HEK293 (cell line): ENCODE data around the gene HOXA10.
A peak's percentile ranks its signal among the peaks of the same experiment; 100 is the strongest.

Experiments
- BCL11B ChIP-seq: fragments of 450-650 bp; formaldehyde crosslinking; IDR thresholded peaks from 2 replicates; pipeline ENCODE4 v1.5.1; 2016; ENCODE audit warnings: low read depth, missing biosample characterization, missing genetic modification characterization
- FEZF1 ChIP-seq: fragments of 450-650 bp; formaldehyde crosslinking; IDR thresholded peaks from 2 replicates; pipeline ENCODE4 v1.5.1; 2016; ENCODE audit warnings: missing biosample characterization, missing genetic modification characterization
- GLIS2 ChIP-seq: fragments of 450-650 bp; formaldehyde crosslinking; IDR thresholded peaks from 2 replicates; pipeline ENCODE4 v1.5.1; 2016; ENCODE audit warnings: missing biosample characterization, missing genetic modification characterization
- HOXD13 ChIP-seq: sonication (generic); formaldehyde crosslinking; IDR thresholded peaks from 2 replicates; pipeline ENCODE4 v1.8.0; 2022; ENCODE audit warnings: missing genetic modification reagents, borderline replicate concordance
- KLF16 ChIP-seq: fragments of 450-650 bp; formaldehyde crosslinking; IDR thresholded peaks from 2 replicates; pipeline ENCODE4 v1.5.1; 2017; ENCODE audit warnings: missing biosample characterization, missing genetic modification characterization
- KLF8 ChIP-seq: fragments of 450-650 bp; formaldehyde crosslinking; IDR thresholded peaks from 2 replicates; pipeline ENCODE4 v1.5.1; 2016; ENCODE audit warnings: missing biosample characterization, missing genetic modification characterization
- SCRT1 ChIP-seq: fragments of 450-650 bp; formaldehyde crosslinking; IDR thresholded peaks from 2 replicates; pipeline ENCODE4 v1.5.1; 2016; ENCODE audit warnings: missing biosample characterization, missing genetic modification characterization, borderline replicate concordance
- SP2 ChIP-seq: fragments of 450-650 bp; formaldehyde crosslinking; IDR thresholded peaks from 2 replicates; pipeline ENCODE4 v1.5.1; 2016; ENCODE audit warnings: missing biosample characterization, missing genetic modification characterization
- ZNF132 ChIP-seq: fragments of 450-650 bp; formaldehyde crosslinking; IDR thresholded peaks from 2 replicates; pipeline ENCODE4 v1.5.1; 2017; ENCODE audit warnings: missing biosample characterization, missing genetic modification characterization, borderline replicate concordance
- ZNF146 ChIP-seq: fragments of 450-650 bp; formaldehyde crosslinking; IDR thresholded peaks from 2 replicates; pipeline ENCODE4 v1.5.1; 2016; ENCODE audit warnings: missing biosample characterization, missing genetic modification characterization
- ZNF248 ChIP-seq: fragments of 450-650 bp; formaldehyde crosslinking; IDR thresholded peaks from 2 replicates; pipeline ENCODE4 v1.5.1; 2017; ENCODE audit warnings: missing biosample characterization, missing genetic modification characterization
- ZNF394 ChIP-seq: fragments of 450-650 bp; formaldehyde crosslinking; IDR thresholded peaks from 2 replicates; pipeline ENCODE4 v1.5.1; 2016; ENCODE audit warnings: missing biosample characterization, missing genetic modification characterization, mild to moderate bottlenecking, moderate library complexity, borderline replicate concordance
- ZNF529 ChIP-seq: fragments of 450-650 bp; formaldehyde crosslinking; IDR thresholded peaks from 2 replicates; pipeline ENCODE4 v1.5.1; 2017; ENCODE audit warnings: missing genetic modification characterization, missing biosample characterization; ENCODE audit not compliant: insufficient replicate concordance
- ZNF548 ChIP-seq: fragments of 450-650 bp; formaldehyde crosslinking; IDR thresholded peaks from 2 replicates; pipeline ENCODE4 v1.5.1; 2016; ENCODE audit warnings: missing biosample characterization, missing genetic modification characterization
- ZNF654 ChIP-seq: fragments of 450-650 bp; formaldehyde crosslinking; IDR thresholded peaks from 2 replicates; pipeline ENCODE4 v1.5.1; 2016; ENCODE audit warnings: low read depth, missing biosample characterization, missing genetic modification characterization
- ZNF785 ChIP-seq: fragments of 450-650 bp; formaldehyde crosslinking; IDR thresholded peaks from 2 replicates; pipeline ENCODE4 v1.5.1; 2016; ENCODE audit warnings: missing biosample characterization, missing genetic modification characterization
- ZXDB ChIP-seq: fragments of 450-650 bp; formaldehyde crosslinking; IDR thresholded peaks from 2 replicates; pipeline ENCODE4 v1.5.1; 2016; ENCODE audit warnings: missing biosample characterization, missing genetic modification characterization
- TF ChIP-seq, protein P1 (sequence below): fragments of 450-650 bp; formaldehyde crosslinking; IDR thresholded peaks from 2 replicates; pipeline ENCODE4 v1.5.1; 2016; ENCODE audit warnings: missing biosample characterization, missing genetic modification characterization, borderline replicate concordance
- TF ChIP-seq, protein P2 (sequence below): fragments of 450-650 bp; formaldehyde crosslinking; IDR thresholded peaks from 2 replicates; pipeline ENCODE4 v1.5.1; 2016; ENCODE audit warnings: missing biosample characterization, missing genetic modification characterization
- TF ChIP-seq, protein P3 (sequence below): fragments of 450-650 bp; formaldehyde crosslinking; IDR thresholded peaks from 2 replicates; pipeline ENCODE4 v1.5.1; 2017; ENCODE audit warnings: missing biosample characterization, missing genetic modification characterization
- TF ChIP-seq, protein P4 (sequence below): fragments of 450-650 bp; formaldehyde crosslinking; IDR thresholded peaks from 2 replicates; pipeline ENCODE4 v1.5.1; 2016; ENCODE audit warnings: missing biosample characterization, missing genetic modification characterization
- TF ChIP-seq, protein P5 (sequence below): fragments of 450-650 bp; formaldehyde crosslinking; IDR thresholded peaks from 2 replicates; pipeline ENCODE4 v1.5.1; 2016; ENCODE audit warnings: missing biosample characterization, missing genetic modification characterization

The HOXA10 gene

DNA sequence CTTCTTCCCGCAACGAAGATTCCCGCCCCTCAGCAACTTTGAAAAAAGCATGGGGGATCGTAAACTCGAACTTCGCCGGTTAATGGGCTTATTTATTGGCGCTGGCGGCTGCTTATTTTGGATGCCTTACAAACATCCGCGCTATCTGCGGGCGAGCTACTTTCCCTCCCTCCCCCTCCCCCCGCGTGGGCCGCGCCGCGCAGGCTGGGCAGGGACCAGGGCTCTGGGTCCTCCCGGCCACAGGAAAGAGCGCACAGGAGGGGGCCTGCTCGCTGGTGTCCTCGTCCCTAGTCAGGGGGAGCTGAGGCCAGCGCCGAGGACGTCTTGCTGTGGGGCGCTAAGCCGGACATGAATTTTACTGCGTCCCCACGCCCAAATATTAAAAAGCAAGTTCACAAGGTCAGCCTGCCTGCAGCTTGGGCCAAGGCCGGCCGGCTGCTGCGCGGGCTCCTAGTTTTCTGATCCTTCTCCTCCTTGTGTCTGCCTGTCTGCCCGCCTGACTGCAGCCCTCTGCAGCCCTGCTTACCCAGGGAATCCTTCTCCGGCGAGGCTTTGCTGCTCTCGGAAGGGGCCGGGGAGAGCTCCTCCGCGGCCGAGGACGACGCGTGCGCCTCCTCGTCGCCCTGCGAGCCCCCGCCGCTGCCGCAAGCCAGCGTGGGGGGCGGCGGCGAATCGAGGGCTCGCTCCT is 1.2 kb downstream of the HOXA10 start (continued):
- TF ChIP-seq, protein P1, sequence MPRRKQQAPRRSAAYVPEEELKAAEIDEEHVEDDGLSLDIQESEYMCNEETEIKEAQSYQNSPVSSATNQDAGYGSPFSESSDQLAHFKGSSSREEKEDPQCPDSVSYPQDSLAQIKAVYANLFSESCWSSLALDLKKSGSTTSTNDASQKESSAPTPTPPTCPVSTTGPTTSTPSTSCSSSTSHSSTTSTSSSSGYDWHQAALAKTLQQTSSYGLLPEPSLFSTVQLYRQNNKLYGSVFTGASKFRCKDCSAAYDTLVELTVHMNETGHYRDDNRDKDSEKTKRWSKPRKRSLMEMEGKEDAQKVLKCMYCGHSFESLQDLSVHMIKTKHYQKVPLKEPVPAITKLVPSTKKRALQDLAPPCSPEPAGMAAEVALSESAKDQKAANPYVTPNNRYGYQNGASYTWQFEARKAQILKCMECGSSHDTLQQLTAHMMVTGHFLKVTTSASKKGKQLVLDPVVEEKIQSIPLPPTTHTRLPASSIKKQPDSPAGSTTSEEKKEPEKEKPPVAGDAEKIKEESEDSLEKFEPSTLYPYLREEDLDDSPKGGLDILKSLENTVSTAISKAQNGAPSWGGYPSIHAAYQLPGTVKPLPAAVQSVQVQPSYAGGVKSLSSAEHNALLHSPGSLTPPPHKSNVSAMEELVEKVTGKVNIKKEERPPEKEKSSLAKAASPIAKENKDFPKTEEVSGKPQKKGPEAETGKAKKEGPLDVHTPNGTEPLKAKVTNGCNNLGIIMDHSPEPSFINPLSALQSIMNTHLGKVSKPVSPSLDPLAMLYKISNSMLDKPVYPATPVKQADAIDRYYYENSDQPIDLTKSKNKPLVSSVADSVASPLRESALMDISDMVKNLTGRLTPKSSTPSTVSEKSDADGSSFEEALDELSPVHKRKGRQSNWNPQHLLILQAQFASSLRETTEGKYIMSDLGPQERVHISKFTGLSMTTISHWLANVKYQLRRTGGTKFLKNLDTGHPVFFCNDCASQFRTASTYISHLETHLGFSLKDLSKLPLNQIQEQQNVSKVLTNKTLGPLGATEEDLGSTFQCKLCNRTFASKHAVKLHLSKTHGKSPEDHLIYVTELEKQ (tag by site-specific recombination) = peak; percentile 50; the same call in 1 of the 2 replicates
- no peak for TF ChIP-seq ZNF529 (tag by site-specific recombination)
- TF ChIP-seq, protein P2, sequence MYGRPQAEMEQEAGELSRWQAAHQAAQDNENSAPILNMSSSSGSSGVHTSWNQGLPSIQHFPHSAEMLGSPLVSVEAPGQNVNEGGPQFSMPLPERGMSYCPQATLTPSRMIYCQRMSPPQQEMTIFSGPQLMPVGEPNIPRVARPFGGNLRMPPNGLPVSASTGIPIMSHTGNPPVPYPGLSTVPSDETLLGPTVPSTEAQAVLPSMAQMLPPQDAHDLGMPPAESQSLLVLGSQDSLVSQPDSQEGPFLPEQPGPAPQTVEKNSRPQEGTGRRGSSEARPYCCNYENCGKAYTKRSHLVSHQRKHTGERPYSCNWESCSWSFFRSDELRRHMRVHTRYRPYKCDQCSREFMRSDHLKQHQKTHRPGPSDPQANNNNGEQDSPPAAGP (tag by site-specific recombination) = peak; percentile 77; the same call in 1 of the 2 replicates
- no peak for TF ChIP-seq ZNF146
- 0 out of 2 replicates have a peak, but pooled peaks have one; percentile 54 for TF ChIP-seq KLF16
- TF ChIP-seq SP2 (tag by site-specific recombination) = peak; percentile 65
- no peak for TF ChIP-seq ZNF548
- 0 out of 2 replicates have a peak, but pooled peaks have one; percentile 40 for TF ChIP-seq KLF8 (tag by site-specific recombination)
- TF ChIP-seq HOXD13 (CRISPR knock-in tag) = peak; percentile 86; the same call in 1 of the 2 replicates
- TF ChIP-seq FEZF1 (tag by site-specific recombination) = peak; percentile 92
- TF ChIP-seq, protein P3, sequence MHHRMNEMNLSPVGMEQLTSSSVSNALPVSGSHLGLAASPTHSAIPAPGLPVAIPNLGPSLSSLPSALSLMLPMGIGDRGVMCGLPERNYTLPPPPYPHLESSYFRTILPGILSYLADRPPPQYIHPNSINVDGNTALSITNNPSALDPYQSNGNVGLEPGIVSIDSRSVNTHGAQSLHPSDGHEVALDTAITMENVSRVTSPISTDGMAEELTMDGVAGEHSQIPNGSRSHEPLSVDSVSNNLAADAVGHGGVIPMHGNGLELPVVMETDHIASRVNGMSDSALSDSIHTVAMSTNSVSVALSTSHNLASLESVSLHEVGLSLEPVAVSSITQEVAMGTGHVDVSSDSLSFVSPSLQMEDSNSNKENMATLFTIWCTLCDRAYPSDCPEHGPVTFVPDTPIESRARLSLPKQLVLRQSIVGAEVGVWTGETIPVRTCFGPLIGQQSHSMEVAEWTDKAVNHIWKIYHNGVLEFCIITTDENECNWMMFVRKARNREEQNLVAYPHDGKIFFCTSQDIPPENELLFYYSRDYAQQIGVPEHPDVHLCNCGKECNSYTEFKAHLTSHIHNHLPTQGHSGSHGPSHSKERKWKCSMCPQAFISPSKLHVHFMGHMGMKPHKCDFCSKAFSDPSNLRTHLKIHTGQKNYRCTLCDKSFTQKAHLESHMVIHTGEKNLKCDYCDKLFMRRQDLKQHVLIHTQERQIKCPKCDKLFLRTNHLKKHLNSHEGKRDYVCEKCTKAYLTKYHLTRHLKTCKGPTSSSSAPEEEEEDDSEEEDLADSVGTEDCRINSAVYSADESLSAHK = peak; percentile 79
- no peak for TF ChIP-seq ZNF248 (tag by site-specific recombination)
- peak; percentile 56 for TF ChIP-seq ZNF394
- TF ChIP-seq, protein P4, sequence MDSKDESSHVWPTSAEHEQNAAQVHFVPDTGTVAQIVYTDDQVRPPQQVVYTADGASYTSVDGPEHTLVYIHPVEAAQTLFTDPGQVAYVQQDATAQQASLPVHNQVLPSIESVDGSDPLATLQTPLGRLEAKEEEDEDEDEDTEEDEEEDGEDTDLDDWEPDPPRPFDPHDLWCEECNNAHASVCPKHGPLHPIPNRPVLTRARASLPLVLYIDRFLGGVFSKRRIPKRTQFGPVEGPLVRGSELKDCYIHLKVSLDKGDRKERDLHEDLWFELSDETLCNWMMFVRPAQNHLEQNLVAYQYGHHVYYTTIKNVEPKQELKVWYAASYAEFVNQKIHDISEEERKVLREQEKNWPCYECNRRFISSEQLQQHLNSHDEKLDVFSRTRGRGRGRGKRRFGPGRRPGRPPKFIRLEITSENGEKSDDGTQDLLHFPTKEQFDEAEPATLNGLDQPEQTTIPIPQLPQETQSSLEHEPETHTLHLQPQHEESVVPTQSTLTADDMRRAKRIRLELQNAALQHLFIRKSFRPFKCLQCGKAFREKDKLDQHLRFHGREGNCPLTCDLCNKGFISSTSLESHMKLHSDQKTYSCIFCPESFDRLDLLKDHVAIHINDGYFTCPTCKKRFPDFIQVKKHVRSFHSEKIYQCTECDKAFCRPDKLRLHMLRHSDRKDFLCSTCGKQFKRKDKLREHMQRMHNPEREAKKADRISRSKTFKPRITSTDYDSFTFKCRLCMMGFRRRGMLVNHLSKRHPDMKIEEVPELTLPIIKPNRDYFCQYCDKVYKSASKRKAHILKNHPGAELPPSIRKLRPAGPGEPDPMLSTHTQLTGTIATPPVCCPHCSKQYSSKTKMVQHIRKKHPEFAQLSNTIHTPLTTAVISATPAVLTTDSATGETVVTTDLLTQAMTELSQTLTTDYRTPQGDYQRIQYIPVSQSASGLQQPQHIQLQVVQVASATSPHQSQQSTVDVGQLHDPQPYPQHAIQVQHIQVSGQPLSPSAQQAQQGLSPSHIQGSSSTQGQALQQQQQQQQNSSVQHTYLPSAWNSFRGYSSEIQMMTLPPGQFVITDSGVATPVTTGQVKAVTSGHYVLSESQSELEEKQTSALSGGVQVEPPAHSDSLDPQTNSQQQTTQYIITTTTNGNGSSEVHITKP (tag by site-specific recombination) = peak; percentile 68
- TF ChIP-seq BCL11B = peak; percentile 86; the same call in 1 of the 2 replicates
- TF ChIP-seq ZNF785 (tag by site-specific recombination) = no peak
- TF ChIP-seq ZXDB (tag by site-specific recombination) = peak; percentile 88
- TF ChIP-seq, protein P5, sequence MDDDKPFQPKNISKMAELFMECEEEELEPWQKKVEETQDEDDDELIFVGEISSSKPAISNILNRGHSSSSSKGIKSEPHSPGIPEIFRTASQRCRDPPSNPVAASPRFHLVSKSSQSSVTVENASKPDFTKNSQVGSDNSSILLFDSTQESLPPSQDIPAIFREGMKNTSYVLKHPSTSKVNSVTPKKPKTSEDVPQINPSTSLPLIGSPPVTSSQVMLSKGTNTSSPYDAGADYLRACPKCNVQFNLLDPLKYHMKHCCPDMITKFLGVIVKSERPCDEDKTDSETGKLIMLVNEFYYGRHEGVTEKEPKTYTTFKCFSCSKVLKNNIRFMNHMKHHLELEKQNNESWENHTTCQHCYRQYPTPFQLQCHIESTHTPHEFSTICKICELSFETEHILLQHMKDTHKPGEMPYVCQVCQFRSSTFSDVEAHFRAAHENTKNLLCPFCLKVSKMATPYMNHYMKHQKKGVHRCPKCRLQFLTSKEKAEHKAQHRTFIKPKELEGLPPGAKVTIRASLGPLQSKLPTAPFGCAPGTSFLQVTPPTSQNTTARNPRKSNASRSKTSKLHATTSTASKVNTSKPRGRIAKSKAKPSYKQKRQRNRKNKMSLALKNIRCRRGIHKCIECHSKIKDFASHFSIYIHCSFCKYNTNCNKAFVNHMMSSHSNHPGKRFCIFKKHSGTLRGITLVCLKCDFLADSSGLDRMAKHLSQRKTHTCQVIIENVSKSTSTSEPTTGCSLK (tag by site-specific recombination) = no peak
- TF ChIP-seq SCRT1 (tag by site-specific recombination) = no peak
- TF ChIP-seq ZNF132 (tag by site-specific recombination) = no peak
- no peak for TF ChIP-seq ZNF654 (tag by site-specific recombination)
- TF ChIP-seq GLIS2 = peak; percentile 78; the same call in 1 of the 2 replicates
